GM19193 (cell line): ENCODE measurements around the gene TCTN1.

ENCODE experiments used
- POLR2A ChIP-seq: IDR thresholded peaks from 4 replicates; pipeline ENCODE4 v1.6.1; 2011; ENCODE audit not compliant: insufficient read depth, insufficient read length; ENCODE audit errors: extremely low read depth

TCTN1 gene

DNA sequence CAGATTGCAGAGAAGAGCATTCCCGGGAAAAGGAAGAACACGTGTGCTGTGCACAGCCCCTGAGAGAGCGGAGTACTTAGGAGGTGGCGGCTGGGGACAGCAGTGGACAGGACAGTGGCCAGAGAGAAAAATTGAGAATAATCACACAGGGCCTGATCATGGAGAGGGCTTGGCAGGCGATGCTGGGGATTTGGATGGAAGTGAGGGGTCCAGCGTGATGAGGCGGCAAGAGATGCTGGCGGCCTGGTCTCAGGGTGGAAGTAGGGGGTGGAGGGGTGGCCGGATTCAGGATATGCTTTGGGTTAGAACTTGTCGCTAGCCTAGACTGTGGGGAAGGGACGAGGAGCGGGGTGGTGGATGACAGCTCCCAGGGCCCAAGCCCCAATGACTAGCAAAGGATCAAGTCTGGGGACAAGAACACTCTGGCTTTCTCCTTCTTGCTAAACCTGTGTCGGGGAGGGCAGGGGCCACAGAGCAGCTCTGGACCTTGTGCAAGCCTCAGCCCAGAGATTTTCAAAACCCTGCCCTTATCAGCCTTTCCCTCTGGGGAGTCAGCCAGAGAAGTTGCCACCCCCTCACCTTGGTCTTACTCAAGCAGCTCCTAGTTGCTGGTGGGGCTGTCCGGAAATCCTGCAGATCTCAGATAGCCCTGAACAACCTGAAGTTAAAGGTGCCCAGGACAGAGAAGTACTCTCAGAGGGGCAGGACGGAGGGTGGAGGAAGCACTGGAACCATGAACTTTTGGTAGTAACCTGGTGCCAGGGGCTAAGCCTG lies 73.7 kb downstream of the TCTN1 start:
- TF ChIP-seq POLR2A = peak; percentile 47

DNA sequence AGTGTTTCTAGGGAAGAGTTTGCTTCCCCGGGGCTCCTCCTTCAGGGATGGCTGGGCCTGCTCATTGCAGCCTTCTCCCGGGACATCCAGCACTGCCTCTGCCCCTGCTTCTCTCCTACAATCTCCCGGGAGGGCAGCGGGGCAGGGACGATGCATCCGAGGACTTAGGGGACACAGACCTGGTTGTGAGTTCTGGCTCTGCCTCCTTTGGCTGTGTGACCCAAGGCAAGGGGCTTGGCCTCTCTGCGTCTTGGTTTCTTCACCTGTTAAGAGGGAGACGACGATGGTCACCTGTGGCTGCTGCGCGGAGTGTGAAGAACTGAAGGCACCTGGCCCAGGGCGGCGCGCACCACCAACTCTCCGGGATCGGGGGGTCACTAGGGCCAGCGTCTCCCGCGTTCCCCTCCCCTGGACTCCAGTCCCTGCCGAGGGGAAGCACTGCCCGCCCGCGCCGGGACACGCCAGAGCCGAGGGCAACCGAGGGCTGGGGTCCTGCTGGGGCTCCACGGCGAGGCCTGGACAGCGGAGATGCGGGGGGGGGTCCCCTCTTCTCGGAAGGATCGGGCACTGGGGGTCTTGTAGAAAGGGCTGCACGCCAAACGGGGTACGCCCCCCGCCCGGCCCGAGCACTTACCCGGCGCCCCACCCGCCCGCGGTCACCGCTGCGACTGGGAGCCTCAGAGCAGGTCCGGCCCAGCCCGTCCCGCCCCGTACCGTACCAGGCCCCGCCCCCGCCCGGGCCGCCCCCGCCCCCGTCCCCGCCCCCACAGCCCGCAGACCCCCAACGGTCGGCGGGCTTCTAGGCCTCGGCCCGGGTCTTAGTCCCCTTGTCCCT lies 74.7 kb downstream of the TCTN1 start, which contains the start of gene HVCN1:
TSS of gene HVCN1 (minus strand) at position 670 of the 835 bp plus-strand sequence. CDS start 5,870 bp downstream, outside the sequence.
- no peak for TF ChIP-seq POLR2A

DNA sequence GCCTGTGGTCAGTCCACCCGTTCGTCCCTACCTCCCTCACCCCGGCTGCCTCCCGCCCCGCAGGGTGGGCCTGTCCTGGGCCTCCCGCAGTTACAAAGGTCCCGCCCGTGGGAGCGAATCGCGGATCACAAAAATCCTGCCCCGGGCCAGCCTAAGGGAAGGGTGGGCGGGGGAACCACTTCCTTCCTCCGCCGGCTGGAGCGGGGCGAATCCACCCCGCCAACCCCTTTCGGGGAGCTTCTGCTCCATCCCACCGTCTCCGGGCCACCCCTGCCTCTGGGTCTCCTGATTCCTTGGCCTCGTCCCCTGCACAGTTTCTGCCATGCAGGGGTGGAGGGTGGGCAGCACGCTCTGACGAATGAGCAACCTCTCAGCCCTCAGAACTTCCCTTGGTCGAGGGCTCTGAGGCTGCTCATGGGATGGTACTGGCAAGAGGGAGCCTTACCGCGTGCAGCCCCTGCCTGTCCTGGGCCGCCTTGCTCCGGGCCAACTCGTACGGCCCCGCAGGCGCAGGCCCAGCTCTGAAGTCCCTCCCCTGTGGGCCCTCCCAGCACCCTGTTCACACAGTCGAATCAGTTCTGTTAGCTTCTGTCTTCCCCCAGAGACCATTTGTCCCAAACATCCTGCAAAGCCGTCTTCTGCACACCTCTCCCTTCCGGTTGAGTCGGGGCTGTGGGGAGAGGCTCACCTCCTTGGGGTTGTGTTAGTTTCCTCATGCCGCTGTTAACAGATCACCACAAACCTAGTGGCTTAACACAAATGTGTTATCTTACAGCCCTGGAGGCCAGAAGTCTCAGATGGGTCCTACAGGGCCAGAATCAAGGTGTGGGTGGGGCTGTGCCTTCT lies 75.6 kb downstream of the TCTN1 start:
- peak; percentile 74 for TF ChIP-seq POLR2A

DNA sequence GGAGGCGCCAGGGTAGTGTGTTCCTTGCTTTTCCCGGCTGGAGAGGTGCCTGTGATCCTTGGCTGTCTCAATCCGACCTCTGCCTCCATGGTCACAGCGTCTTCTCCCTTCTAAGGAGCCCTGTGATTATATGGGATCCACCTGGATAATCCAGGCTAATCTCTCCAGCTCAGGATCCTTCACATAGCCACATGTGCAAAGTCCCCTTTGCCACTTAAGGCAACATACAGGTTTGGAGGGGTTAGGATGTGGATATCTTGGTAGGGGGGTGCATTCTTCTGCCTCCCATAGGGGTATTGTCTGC lies 76.2 kb downstream of the TCTN1 start:
- TF ChIP-seq POLR2A = no peak

DNA sequence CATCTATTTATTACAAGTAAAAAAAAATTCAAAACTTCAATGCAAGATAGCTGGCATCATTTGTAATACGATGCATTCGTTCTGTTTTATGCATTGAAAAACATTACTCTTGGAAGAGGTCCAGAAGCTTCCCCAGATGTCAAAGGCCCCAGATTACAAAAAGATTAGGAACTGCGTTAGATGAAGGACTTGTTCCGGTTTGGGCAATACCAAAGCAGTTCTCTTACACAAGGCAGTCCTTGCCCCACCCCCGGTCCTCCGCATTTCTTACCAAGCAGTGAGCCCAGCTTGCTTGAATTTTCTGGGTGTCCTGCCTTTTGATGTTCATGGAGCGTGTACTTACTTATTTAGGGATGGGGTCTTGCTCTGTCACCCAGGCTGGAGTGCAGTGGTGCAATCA lies 79.8 kb downstream of the TCTN1 start:
- TF ChIP-seq POLR2A = no peak

DNA sequence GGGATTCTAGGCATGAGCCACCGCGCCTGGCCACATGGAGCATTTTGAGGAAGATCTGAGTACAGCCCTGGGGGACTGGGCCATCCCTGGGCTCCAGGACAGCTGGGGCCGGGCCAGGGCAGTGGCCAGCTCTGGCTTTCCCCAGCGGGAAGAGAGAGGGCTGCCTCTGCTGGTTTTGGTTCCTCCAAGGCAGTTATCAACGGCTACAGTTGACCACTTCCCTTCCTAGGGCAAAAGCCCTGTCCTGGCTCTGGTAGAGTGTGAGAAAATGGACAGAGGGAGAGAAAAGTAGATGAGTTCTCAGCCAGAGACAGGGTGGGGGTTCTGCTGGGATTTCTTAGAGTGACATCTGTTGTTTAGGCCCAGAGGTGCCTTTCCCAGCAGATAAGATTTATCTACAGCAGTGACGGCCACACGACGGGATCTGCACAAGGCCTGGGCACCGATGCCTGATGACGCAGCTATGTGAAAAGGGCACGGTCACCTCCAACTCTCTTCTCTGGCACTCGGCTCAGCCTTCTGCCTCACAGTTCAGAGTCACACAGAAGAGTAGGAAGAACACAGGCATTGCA lies 80.5 kb downstream of the TCTN1 start:
- TF ChIP-seq POLR2A = no peak

DNA sequence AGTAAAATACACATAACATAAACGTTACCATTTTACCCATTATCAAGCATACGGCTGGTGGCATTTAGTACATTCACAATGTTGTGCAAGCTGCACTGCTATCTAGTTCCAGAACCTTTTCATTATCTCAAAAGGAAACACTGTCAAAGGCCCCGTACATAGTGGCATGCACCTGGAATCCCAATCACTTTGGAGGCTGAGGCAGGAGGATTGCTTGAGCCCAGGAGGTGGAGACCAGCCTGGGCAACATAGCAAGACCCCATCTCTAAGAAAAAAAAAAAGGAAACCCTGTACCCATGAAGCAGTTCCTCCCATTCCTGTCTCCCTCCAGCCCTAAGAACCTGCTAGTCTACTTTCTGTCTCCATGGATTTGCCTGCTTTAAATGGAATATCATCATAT lies 82.4 kb downstream of the TCTN1 start:
- no peak for TF ChIP-seq POLR2A

DNA sequence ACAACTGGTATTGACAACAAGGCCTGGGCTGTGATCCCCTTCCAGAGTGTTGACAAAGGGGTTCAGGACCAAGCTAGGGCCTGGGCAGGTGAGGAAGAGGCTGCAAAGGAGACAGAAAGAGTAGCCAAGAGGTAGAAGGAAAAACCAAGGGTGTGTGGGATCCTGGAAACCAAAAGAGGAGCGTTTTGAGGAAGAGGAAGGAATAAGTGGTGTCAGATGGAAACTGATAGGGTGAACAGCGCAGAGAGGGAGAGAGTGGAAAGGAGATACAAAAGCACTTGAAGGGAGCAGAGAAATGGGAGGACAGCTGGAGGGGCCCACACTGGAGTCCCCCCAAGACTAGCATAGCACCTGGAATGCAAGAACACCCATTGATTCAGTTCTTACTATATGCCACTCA lies 83.3 kb downstream of the TCTN1 start:
- no peak for TF ChIP-seq POLR2A

DNA sequence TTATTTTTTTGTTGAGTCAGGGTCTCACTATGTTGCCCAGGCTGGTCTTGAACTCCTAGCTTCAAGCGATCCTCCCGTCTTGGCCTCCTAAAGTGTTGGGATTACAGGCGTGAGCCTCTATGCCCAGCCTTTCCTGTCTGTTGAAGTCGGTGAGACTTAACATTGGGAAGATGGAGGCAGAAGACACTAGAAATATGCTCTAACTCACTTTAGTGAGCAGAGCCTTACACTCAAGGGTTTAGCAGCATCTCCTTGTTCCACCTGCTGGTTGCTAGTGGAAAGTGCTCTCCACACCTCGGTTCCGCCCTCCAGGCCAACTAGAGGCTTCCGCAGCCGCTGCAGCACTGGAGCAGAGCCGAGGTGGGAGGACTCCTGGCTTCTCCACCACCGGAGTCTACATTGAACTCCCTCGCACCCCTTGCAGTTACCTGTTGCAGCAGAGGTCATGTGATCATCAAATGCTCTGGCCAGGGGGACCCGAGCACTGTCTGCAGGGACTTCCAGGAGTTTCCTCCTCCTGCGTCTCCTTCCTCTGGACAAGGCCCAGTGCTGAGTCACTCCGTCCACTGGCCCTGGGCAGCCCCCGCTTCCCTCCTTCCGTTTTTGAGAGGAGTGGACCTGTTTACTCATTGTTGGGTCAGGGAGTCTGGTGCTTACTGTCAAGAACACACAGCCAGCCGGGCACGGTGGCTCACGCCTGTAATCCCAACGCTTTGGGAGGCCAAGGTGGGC lies 84.4 kb downstream of the TCTN1 start:
- no peak for TF ChIP-seq POLR2A
